HG03097 (cell line): Measurements from ENCODE around the gene PPP6R2.

ENCODE experiments used
- ATAC-seq: cut with Tn5 transposase; IDR thresholded peaks from one replicate; pipeline ENCODE4 v1.9.1; 2021; ENCODE audit not compliant: unreplicated experiment, low FRiP score

The PPP6R2 gene

GRCh38 chr22:50481440-50482106 is 138.4 kb downstream of the PPP6R2 start, which contains the start of gene ADM2:
Gene ADM2 (plus strand): TSS chr22:50481543. CDS start chr22:50481848, 305 bp downstream.
- ATAC-seq, result no peak

GRCh38 chr22:50482107-50483074 is 139.3 kb downstream of the PPP6R2 start:
- ATAC-seq, result no peak

DNA sequence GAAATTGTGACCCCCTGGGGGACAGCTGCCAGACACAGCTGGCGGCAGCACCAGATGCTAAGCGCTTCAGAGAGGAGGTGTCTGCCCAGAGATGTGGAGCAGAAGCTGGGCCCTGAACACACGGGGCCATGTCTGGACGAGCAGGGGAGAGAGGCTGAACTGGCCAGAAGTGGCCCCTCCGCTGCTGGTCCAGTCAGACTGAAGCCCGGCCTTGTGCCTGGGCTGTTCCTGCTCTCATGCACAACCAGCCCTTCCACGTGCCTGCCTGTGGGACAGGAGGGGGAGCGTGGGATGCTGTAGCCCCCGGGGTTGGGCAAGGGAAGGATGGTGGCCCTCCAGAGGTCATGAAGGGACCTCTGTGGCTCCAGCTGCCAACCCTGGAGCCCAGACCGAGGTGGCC is 140.0 kb downstream of the PPP6R2 start:
- no peak for ATAC-seq

DNA sequence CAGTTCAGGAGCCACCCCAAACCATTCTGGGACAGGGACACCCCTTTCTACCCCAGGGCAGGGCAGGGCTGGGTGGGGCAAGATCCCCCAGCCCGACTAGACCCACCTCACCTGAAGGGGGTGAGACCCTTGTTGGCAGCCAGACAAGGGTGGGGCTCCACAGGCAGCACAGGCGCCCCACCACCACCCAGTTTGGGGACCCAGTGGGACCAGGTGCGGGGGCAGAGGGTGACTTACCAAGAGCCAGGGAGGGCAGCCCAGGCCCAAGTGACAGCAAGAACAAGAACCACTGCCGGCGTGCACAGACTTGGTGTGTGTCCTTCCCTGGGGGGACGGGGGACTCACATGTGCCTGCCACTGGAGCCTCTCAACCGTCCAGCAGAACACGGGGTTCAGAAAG is 140.4 kb downstream of the PPP6R2 start:
- no peak for ATAC-seq

DNA sequence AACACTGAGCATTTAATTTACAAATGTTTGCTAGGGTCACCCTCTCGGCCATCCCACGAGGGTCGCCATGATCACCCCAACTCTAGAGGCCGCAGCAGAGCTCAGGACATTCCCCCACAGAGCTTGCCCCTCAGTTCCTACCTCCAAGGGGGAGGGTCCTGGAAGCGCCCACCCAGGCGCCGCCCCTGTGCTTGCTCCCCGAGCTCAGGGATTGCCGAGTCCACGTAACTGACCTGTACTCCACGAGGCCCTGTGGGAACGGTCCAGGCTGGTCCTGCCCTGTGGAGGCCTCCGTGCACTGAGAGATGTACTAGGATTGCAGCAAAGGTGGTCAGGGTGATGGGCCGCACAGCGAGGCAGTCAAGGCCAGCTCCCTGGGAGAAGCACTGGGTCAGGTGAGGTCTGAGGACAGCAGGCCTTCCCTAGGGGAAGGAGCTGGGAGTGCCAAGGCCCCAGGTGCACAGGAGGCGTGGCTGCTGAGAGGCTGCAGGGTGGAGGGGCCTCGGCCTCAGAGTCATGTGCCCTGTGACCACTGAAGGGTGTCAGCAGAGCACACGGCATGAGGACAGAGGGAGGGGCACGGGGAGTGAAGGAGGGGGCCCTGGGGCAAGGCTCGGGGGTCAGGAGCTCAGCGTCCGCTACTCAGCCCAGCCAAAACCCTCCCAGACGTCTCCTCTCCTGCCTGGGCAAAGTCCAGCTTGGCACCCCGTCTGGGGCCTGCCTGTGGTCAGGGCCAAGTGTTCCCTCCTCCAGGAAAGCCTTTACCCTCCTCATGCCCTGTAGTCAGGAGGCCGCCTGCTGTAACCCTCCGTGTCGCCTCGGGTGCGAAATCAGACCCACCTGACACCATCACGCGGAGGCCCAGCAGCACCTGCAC is 141.1 kb downstream of the PPP6R2 start:
- ATAC-seq, result no peak

GRCh38 chr22:50485221-50486131 is 142.3 kb downstream of the PPP6R2 start:
- no peak for ATAC-seq

DNA sequence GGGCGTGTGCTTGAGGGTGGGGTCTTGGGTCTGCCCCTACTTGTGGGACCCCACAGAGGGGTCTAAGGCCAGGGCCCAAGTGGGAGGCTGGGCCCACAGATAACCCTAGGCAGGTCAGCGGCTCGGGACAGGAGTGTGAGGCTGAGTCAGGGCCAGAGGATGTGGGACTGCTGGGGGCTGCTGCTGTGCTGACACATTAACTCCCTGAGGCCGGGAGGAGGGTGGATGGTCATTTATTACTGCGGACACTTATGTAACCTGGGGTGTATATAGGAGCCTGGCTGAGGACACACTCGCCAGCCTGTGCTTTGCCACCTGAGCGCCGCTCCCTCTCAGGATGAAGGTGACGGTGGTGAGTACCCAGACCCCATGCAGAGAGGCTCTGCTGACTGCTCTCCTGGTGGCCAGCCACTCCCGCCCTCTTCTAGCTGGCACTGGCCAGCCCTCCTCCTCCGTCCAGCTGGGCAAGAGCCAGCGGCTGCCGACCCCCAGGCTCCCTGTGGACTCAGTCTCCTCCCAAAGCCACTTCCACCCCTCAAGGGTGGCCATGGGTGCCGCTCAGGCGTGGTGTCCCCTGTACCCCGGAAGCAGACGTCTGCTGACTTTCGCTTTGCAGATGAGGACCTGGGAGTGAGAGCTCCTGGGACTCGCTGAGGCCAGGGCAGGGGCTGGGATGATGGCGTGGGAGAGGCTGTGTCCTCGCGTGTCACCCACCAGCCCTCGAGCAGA is 143.6 kb downstream of the PPP6R2 start, which contains the start of gene MIOX:
TSS of gene MIOX (plus strand) at position 299 of the 729 bp plus-strand sequence. CDS start at position 338, 39 bp downstream.
- ATAC-seq, result no peak

DNA sequence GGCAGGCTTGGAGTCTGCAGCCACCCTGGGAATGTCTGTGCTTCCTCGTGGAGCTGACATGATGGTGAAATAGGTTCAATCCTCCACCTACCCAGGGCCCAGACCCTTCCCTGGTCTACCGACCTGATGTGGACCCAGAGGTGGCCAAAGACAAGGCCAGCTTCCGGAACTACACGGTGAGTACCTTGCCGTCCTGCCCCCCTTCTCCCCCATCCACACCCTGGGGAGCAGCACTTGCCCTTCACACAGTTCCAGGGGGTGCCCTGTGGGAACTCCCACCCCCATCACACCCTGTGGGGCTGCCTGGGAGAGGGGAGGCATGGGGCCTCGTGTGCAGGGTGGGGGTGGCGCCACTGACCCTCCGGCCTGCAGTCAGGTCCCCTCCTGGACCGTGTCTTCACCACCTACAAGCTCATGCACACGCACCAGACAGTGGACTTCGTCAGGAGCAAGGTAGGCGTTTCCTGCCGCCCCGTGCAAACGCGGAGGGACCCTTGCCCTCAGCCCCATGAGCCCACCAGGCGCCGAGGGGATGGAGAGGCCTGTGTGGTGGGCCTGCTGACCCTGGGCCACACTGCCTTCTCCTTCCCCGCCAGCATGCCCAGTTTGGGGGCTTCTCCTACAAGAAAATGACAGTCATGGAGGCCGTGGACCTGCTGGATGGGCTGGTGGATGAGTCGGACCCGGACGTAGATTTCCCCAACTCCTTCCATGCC is 144.3 kb downstream of the PPP6R2 start:
- ATAC-seq, result no peak

- no peak for ATAC-seq
These were observed 145.0 kb downstream of the PPP6R2 start for GRCh38 chr22:50488006-50488677.

GRCh38 chr22:50488886-50489285 is 145.8 kb downstream of the PPP6R2 start:
- no peak for ATAC-seq

GRCh38 chr22:50489363-50490243 is 146.5 kb downstream of the PPP6R2 start:
- ATAC-seq, result no peak

GRCh38 chr22:50490531-50491308 is 147.6 kb downstream of the PPP6R2 start:
- no peak for ATAC-seq
